HG02852 (cell line): ENCODE data around the gene LGALS13.

Experiments used
- ATAC-seq: cut with Tn5 transposase; IDR thresholded peaks from one replicate; pipeline ENCODE4 v1.9.1; 2021; ENCODE audit warnings: mild to moderate bottlenecking, moderate library complexity; ENCODE audit not compliant: unreplicated experiment

The LGALS13 gene

GRCh38 chr19:39602224-39602623, at the start of gene LGALS13:
Gene LGALS13 (plus strand): TSS chr19:39602524. CDS start chr19:39602569, 45 bp downstream.
- no peak for ATAC-seq

GRCh38 chr19:39553082-39553652, 49.2 kb upstream of the LGALS13 start:
- no peak for ATAC-seq

GRCh38 chr19:39554701-39555311, 47.5 kb upstream of the LGALS13 start:
- no peak for ATAC-seq

- no peak for ATAC-seq
These were observed 46.4 kb upstream of the LGALS13 start for GRCh38 chr19:39555883-39556282.

GRCh38 chr19:39557811-39558623, 44.3 kb upstream of the LGALS13 start:
- no peak for ATAC-seq

GRCh38 chr19:39558624-39559117, 43.7 kb upstream of the LGALS13 start:
- no peak for ATAC-seq

- no peak for ATAC-seq
These were observed 38.9 kb upstream of the LGALS13 start for GRCh38 chr19:39563408-39563807.

GRCh38 chr19:39566064-39566463, 36.3 kb upstream of the LGALS13 start:
- no peak for ATAC-seq

- ATAC-seq: no peak
These were observed 33.7 kb upstream of the LGALS13 start for GRCh38 chr19:39568604-39569003.

GRCh38 chr19:39582442-39582841, 19.9 kb upstream of the LGALS13 start:
- no peak for ATAC-seq

GRCh38 chr19:39582891-39583625, 19.3 kb upstream of the LGALS13 start:
- ATAC-seq: peak; percentile 62

GRCh38 chr19:39587496-39587895, 14.8 kb upstream of the LGALS13 start:
- no peak for ATAC-seq

- no peak for ATAC-seq
These were observed 14.3 kb upstream of the LGALS13 start for GRCh38 chr19:39588066-39588465.

- no peak for ATAC-seq
These were observed 12.1 kb upstream of the LGALS13 start for GRCh38 chr19:39590265-39590664.

GRCh38 chr19:39592381-39592780, 9.9 kb upstream of the LGALS13 start:
- no peak for ATAC-seq

GRCh38 chr19:39595950-39596349, 6.4 kb upstream of the LGALS13 start:
- ATAC-seq: no peak

GRCh38 chr19:39596911-39597310, 5.4 kb upstream of the LGALS13 start:
- no peak for ATAC-seq

GRCh38 chr19:39599116-39599515, 3.2 kb upstream of the LGALS13 start:
- ATAC-seq: no peak

- ATAC-seq: no peak
These were observed 1.5 kb downstream of the LGALS13 start for GRCh38 chr19:39603825-39604224.

- ATAC-seq: no peak
These were observed 4.7 kb downstream of the LGALS13 start for GRCh38 chr19:39607021-39607420.

- ATAC-seq: no peak
These were observed 5.2 kb downstream of the LGALS13 start for GRCh38 chr19:39607561-39607960.
